HCT116 (cell line): ENCODE data around the gene PDK2.
A peak's percentile ranks its signal among the peaks of the same experiment; 100 is the strongest.

Source experiments
- EZH2 ChIP-seq: fragments of 200-600 bp; sonication (generic); IDR thresholded peaks from 2 replicates; pipeline ENCODE4 v1.6.1; 2017; ENCODE audit warnings: antibody characterized with exemption, mixed run types
- EZH2phosphoT487 ChIP-seq: fragments of 200-600 bp; IDR thresholded peaks from 2 replicates; pipeline ENCODE4 v1.6.1; 2018; ENCODE audit warnings: antibody characterized with exemption, borderline replicate concordance
- POLR2A ChIP-seq: IDR thresholded peaks from 2 replicates; pipeline ENCODE4 v1.7.0; 2011; ENCODE audit warnings: borderline replicate concordance; ENCODE audit not compliant: insufficient read depth, insufficient read length; ENCODE audit errors: extremely low read depth
- POLR2AphosphoS5 ChIP-seq: IDR thresholded peaks from 2 replicates; pipeline ENCODE4 v1.6.1; 2011; ENCODE audit warnings: mild to moderate bottlenecking, low read depth, low read length, moderate library complexity
- REST ChIP-seq: IDR thresholded peaks from 2 replicates; pipeline ENCODE4 v1.6.1; 2012; ENCODE audit warnings: low read depth
- ZBTB33 ChIP-seq: IDR thresholded peaks from 2 replicates; pipeline ENCODE4 v1.6.1; 2011; ENCODE audit warnings: mild to moderate bottlenecking, low read length, moderate library complexity; ENCODE audit not compliant: insufficient replicate concordance; ENCODE audit errors: extremely low read depth
- TF ChIP-seq, protein P1 (sequence below), 3 experiments: fragments of 200-600 bp in 1 of 3; sonication (generic) in 1 of 3; IDR thresholded peaks in 2 of 3; conservative IDR thresholded peaks in 1 of 3; 2 replicates each; pipeline ENCODE4 v1.5.1; 2012 to 2017; ENCODE audit warnings: low read depth in 2 of 3, low read length in 2 of 3, antibody characterized with exemption in 1 of 3, borderline replicate concordance in 1 of 3, control low read depth in 1 of 3, mild to moderate bottlenecking in 1 of 3, mixed read lengths in 1 of 3, mixed run types in 1 of 3, moderate library complexity in 1 of 3; ENCODE audit not compliant: insufficient read depth in 1 of 3

DNA sequence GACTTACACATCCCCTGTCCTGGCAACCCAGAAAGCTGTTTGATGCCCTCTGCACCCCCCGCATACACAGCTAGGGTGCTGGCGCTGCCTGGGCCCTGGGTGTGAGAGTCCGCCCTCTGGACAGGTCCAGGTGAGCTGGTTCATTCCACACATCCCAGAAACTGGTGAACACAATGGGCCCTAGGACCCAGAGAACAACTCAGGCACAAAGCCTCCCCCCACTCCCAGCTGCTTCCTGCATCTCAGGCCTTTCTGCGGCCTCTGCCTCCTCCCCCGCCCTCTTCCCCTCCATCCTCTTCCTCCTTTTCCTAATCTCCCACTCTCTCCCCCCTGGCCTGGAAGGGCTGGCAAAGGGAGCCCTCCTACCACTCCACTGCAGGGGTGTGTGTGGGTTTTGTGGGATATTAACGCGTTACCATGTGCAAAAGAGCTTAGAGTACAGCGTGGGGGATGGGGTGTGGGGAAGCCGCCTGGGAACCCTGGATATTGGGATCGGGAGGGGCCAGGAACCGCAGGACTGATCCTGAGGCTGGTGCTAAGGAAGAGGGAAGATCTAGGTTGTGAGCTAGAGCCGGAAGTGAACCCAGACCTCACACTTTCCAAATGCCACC is 56.9 kb downstream of the PDK2 start:
- no peak for TF ChIP-seq EZH2
- TF ChIP-seq, protein P1, sequence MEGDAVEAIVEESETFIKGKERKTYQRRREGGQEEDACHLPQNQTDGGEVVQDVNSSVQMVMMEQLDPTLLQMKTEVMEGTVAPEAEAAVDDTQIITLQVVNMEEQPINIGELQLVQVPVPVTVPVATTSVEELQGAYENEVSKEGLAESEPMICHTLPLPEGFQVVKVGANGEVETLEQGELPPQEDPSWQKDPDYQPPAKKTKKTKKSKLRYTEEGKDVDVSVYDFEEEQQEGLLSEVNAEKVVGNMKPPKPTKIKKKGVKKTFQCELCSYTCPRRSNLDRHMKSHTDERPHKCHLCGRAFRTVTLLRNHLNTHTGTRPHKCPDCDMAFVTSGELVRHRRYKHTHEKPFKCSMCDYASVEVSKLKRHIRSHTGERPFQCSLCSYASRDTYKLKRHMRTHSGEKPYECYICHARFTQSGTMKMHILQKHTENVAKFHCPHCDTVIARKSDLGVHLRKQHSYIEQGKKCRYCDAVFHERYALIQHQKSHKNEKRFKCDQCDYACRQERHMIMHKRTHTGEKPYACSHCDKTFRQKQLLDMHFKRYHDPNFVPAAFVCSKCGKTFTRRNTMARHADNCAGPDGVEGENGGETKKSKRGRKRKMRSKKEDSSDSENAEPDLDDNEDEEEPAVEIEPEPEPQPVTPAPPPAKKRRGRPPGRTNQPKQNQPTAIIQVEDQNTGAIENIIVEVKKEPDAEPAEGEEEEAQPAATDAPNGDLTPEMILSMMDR (IDR thresholded peaks at IDR 0.05 in 2 of 3, conservative IDR thresholded peaks at IDR 0.05 in 1 of 3; ENCODE audit: borderline replicate concordance in 1 of 3, insufficient read depth in 1 of 3, low read depth in 2 of 3, low read length in 2 of 3): no peak
- peak; percentile 80 for TF ChIP-seq POLR2AphosphoS5
- TF ChIP-seq POLR2A: peak; percentile 40
- TF ChIP-seq REST: no peak
- TF ChIP-seq EZH2phosphoT487: no peak
- TF ChIP-seq ZBTB33: no peak
